Endothelial cell of umbilical vein (primary cell): ENCODE data around the gene CDC45. TPM values are rescaled to one million over a fixed set of nuclear protein-coding genes. Genes with fewer than 3 reads are reported as not detected.

Experiments used
- BruUV-seq: library from RNA; stranded (reverse); fragments of 400-500 nt; replicated peaks from 2 replicates; lab custom pipeline; 2021; lab: Mats Ljungman, UMichigan
- CTCF ChIA-PET: fragments of 300-600, 350-600 bp; sonication (Branson Sonifier 250); formaldehyde crosslinking; loops from one replicate; lab custom pipeline; 2021; ENCODE audit warnings: antibody characterized with exemption, inconsistent platforms; lab: Charles Lee
- POLR2A ChIA-PET: fragments of 300-600, 350-600 bp; sonication (Branson Sonifier 250); formaldehyde crosslinking; loops from one replicate; lab custom pipeline; 2021; ENCODE audit warnings: antibody characterized with exemption, inconsistent platforms; lab: Charles Lee
- DNase-seq: peaks from one replicate; pipeline ENCODE4 v3.0.0-alpha.2; 2011; ENCODE audit warnings: low read depth, low spot score
- FAIRE-seq: peaks from 2 replicates; lab custom pipeline; 2011; peaks lifted over from hg19 to GRCh38; lab: Jason Lieb, UNC
- H2AFZ ChIP-seq: 2 replicates; pipeline ENCODE4 v1.6.0; 2012; ENCODE audit warnings: low read depth, low read length, control low read depth, inconsistent platforms
- H3K27ac ChIP-seq: 2 replicates; pipeline ENCODE4 v1.5.1; 2011; ENCODE audit warnings: low read depth, mild to moderate bottlenecking, control low read depth, low read length, moderate library complexity; ENCODE audit not compliant: insufficient read depth
- H3K27me3 ChIP-seq, 2 experiments: 2 replicates each; pipeline versions ENCODE4 v1.6.0 to v1.6.1; 2011; ENCODE audit warnings: low read length in 2 of 2, mixed read lengths in 1 of 2; ENCODE audit not compliant: control insufficient read depth in 2 of 2, insufficient read depth in 2 of 2
- H3K36me3 ChIP-seq, 2 experiments: 2 replicates in 1 of 2; 3 replicates in 1 of 2; pipeline ENCODE4 v1.5.1; 2011; ENCODE audit warnings: low read length in 2 of 2, mild to moderate bottlenecking in 1 of 2, moderate library complexity in 1 of 2; ENCODE audit not compliant: control insufficient read depth in 2 of 2, insufficient read depth in 2 of 2; ENCODE audit errors: extremely low read depth in 1 of 2
- H3K4me1 ChIP-seq: 3 replicates; pipeline ENCODE4 v1.5.1; 2011; ENCODE audit warnings: mild to moderate bottlenecking, low read length; ENCODE audit not compliant: control insufficient read depth, insufficient read depth; ENCODE audit errors: extremely low read depth
- H3K4me2 ChIP-seq: 2 replicates; pipeline ENCODE4 v1.6.1; 2011; ENCODE audit warnings: low read length, control low read depth, mixed read lengths; ENCODE audit not compliant: insufficient read depth
- H3K4me3 ChIP-seq, 3 experiments: fragments of 200-600 bp in 1 of 3; sonication (generic), shearing (Covaris generic) in 1 of 3; replicated peaks in 1 of 3; 2 replicates each; pipeline ENCODE4 v1.5.1; 2011 to 2016; ENCODE audit warnings: control low read depth in 3 of 3, low read length in 3 of 3, mild to moderate bottlenecking in 2 of 3, inconsistent platforms in 1 of 3, low read depth in 1 of 3, moderate library complexity in 1 of 3; ENCODE audit not compliant: insufficient read depth in 1 of 3
- H3K79me2 ChIP-seq: 2 replicates; pipeline ENCODE4 v1.6.0; 2012; ENCODE audit warnings: low read length, inconsistent platforms; ENCODE audit not compliant: control insufficient read depth, insufficient read depth
- H3K9ac ChIP-seq: replicated peaks from 2 replicates; pipeline ENCODE3; 2011; ENCODE audit warnings: low read length, control low read depth; ENCODE audit not compliant: insufficient read depth; ENCODE audit errors: extremely low read depth
- H3K9me1 ChIP-seq: replicated peaks from 3 replicates; pipeline ENCODE4 v1.6.0; 2011; ENCODE audit warnings: mild to moderate bottlenecking, low read length; ENCODE audit not compliant: control insufficient read depth, insufficient read depth; ENCODE audit errors: extremely low read depth
- H3K9me3 ChIP-seq: replicated peaks from 2 replicates; pipeline ENCODE4 v1.5.1; 2012; ENCODE audit warnings: low read length, inconsistent platforms; ENCODE audit not compliant: control insufficient read depth, insufficient read depth
- H4K20me1 ChIP-seq: replicated peaks from 2 replicates; pipeline ENCODE3; 2011; ENCODE audit warnings: mild to moderate bottlenecking, low read length; ENCODE audit not compliant: control insufficient read depth, insufficient read depth; ENCODE audit errors: extremely low read depth
- EZH2 ChIP-seq: IDR thresholded peaks from 2 replicates; pipeline ENCODE4 v1.6.1; 2012; ENCODE audit warnings: borderline replicate concordance, low read depth, mild to moderate bottlenecking, moderate library complexity, low read length, inconsistent platforms; ENCODE audit not compliant: severe bottlenecking
- FOS ChIP-seq: IDR thresholded peaks from 2 replicates; pipeline ENCODE4 v1.6.1; 2011; ENCODE audit warnings: mild to moderate bottlenecking, low read length, moderate library complexity, borderline replicate concordance; ENCODE audit not compliant: insufficient read depth
- JUN ChIP-seq: IDR thresholded peaks from 2 replicates; pipeline ENCODE4 v1.6.1; 2011; ENCODE audit warnings: borderline replicate concordance, low read depth; ENCODE audit not compliant: insufficient read length, insufficient read depth
- MAX ChIP-seq: IDR thresholded peaks from 2 replicates; pipeline ENCODE4 v1.6.1; 2011; ENCODE audit not compliant: insufficient read depth, insufficient read length
- POLR2A ChIP-seq: IDR thresholded peaks from 2 replicates; pipeline ENCODE4 v1.6.1; 2012; ENCODE audit warnings: low read depth, mild to moderate bottlenecking, control low read depth, low read length
- dilution Hi-C: fragments of 300-500 bp; cut with MboI; formaldehyde crosslinking; loops from one replicate; pipeline ENCODE4 v1.15.0; 2019; ENCODE audit warnings: low sequenced_read_pairs; ENCODE audit not compliant: extremely low pct_ligation_motif_present
- intact Hi-C: fragments of 100-400 bp; cut with micrococcal nuclease; formaldehyde crosslinking; loops from one replicate; pipeline ENCODE4 v1.10.0; 2022
- polyA plus RNA-seq, 4 experiments: library from polyadenylated mRNA; depleted of rRNA in 3 of 4; stranded (reverse) in 3 of 4; unstranded in 1 of 4; fragments of >200 nt; gene quantifications; 2 replicates each; pipeline versions ENCODE4 v1.2.1 to v1.2.3, GENCODE V29; 2011 to 2012; ENCODE audit warnings: missing spikeins in 1 of 4
- total RNA-seq: library from RNA; stranded (reverse); gene quantifications from 2 replicates; pipeline ENCODE4 v1.2.3, GENCODE V29; 2021
- TF ChIP-seq, protein P1 (sequence below), 2 donors: IDR thresholded peaks; 1 replicate in 1 of 2; 2 replicates in 1 of 2; pipeline ENCODE4 v1.5.1; 2011; ENCODE audit warnings: low read length in 2 of 2, mild to moderate bottlenecking in 2 of 2, moderate library complexity in 2 of 2, control low read depth in 1 of 2, inconsistent platforms in 1 of 2, low read depth in 1 of 2; ENCODE audit not compliant: insufficient read depth in 1 of 2; ENCODE audit errors: extremely low read depth in 1 of 2

The CDC45 gene
- total and polyA plus RNA-seq, 2 donors (not counting 3 experiments of a cell fraction or from before 2014, with no cell fraction given), result 36.6 to 40.6 TPM

- peaks cover 14 to 44% of the 10 kb centered on the region in 2 experiments for H3K36me3 ChIP-seq
- H2AFZ ChIP-seq, result no peak overlapping the region
- TF ChIP-seq FOS (no peak), JUN (no peak), MAX (no peak), POLR2A (no peak), EZH2 (no peak)
- TF ChIP-seq, protein P1, sequence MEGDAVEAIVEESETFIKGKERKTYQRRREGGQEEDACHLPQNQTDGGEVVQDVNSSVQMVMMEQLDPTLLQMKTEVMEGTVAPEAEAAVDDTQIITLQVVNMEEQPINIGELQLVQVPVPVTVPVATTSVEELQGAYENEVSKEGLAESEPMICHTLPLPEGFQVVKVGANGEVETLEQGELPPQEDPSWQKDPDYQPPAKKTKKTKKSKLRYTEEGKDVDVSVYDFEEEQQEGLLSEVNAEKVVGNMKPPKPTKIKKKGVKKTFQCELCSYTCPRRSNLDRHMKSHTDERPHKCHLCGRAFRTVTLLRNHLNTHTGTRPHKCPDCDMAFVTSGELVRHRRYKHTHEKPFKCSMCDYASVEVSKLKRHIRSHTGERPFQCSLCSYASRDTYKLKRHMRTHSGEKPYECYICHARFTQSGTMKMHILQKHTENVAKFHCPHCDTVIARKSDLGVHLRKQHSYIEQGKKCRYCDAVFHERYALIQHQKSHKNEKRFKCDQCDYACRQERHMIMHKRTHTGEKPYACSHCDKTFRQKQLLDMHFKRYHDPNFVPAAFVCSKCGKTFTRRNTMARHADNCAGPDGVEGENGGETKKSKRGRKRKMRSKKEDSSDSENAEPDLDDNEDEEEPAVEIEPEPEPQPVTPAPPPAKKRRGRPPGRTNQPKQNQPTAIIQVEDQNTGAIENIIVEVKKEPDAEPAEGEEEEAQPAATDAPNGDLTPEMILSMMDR (IDR thresholded peaks at IDR 0.05; ENCODE audit: extremely low read depth in 1 of 2, insufficient read depth in 1 of 2, low read depth in 1 of 2, low read length in 2 of 2), result no peak
- no peaks in the 10 kb centered on the region for H4K20me1 ChIP-seq
- peaks cover 12% of the 10 kb centered on the region for H3K4me1 ChIP-seq
- BruUV-seq, result no TSS peak
- intact Hi-C loops (no loop called here), dilution Hi-C loops (no loop called here)
- H3K27ac ChIP-seq, result no peak overlapping the region
- no peaks in the 10 kb centered on the region for H3K9me3 ChIP-seq
- no peaks in the 10 kb centered on the region for H3K9me1 ChIP-seq
- POLR2A ChIA-PET, result no interaction called here
- no peak overlapping the region for H3K4me3 ChIP-seq
- no peaks in the 10 kb centered on the region for H3K79me2 ChIP-seq
- DNase-seq (no peak), FAIRE-seq (no peak)
- no peaks in the 10 kb centered on the region for H3K27me3 ChIP-seq
- no peak overlapping the region for H3K9ac ChIP-seq
- CTCF ChIA-PET, result interaction anchor here (1.0 to 1.8 kb wide), 2 partner anchors 17 to 172 kb away, joined by 4 to 6 read pairs; no protein-coding TSS in a partner anchor
- H3K4me2 ChIP-seq, result no peak overlapping the region
Measured at GRCh38 chr22:19457828-19458428, 21.8 kb upstream of the CDC45 start.
